Measurements from ENCODE around the gene MUS81. TPM values are rescaled to one million over a fixed set of nuclear protein-coding genes. Genes with fewer than 3 reads are reported as not detected.

The MUS81 gene
- total and polyA plus RNA-seq, 2 of the 13 experiments (the other 11 are each of a cell fraction or from before 2014, with no cell fraction given): 25.6 to 30.2 TPM

DNA sequence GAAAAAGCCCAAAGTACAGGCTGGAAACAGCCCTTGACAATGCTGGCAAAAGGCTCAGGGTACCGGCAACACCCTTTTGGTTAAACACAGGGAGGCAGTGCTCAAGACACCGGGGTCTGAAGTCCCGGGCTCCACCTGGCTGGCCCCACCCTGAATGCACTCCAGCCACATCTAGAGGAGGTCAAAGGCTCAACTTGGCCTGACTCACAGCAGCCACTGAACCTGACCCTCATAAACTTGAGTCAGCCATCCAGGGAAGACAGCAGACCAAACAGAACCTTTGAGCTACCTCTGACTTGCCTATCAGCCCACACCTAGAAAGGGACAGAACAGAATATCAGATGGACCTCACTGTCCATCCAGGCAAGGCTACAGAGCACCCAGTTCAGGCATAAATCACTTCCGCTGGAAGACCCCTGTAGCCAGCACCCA lies 6.1 kb upstream of the MUS81 start (continued):
- TF ChIP-seq SOX13 (IDR thresholded peaks at IDR 0.05): no peak
- 0 out of 4 replicates have a peak, but pooled peaks of 1 of the 2 experiments have one; percentile 7 for TF ChIP-seq SOX13 (CRISPR knock-in tag; conservative IDR thresholded peaks at IDR 0.05 in 1 of 2, IDR thresholded peaks at IDR 0.05 in 1 of 2)
- TF ChIP-seq, protein P1, sequence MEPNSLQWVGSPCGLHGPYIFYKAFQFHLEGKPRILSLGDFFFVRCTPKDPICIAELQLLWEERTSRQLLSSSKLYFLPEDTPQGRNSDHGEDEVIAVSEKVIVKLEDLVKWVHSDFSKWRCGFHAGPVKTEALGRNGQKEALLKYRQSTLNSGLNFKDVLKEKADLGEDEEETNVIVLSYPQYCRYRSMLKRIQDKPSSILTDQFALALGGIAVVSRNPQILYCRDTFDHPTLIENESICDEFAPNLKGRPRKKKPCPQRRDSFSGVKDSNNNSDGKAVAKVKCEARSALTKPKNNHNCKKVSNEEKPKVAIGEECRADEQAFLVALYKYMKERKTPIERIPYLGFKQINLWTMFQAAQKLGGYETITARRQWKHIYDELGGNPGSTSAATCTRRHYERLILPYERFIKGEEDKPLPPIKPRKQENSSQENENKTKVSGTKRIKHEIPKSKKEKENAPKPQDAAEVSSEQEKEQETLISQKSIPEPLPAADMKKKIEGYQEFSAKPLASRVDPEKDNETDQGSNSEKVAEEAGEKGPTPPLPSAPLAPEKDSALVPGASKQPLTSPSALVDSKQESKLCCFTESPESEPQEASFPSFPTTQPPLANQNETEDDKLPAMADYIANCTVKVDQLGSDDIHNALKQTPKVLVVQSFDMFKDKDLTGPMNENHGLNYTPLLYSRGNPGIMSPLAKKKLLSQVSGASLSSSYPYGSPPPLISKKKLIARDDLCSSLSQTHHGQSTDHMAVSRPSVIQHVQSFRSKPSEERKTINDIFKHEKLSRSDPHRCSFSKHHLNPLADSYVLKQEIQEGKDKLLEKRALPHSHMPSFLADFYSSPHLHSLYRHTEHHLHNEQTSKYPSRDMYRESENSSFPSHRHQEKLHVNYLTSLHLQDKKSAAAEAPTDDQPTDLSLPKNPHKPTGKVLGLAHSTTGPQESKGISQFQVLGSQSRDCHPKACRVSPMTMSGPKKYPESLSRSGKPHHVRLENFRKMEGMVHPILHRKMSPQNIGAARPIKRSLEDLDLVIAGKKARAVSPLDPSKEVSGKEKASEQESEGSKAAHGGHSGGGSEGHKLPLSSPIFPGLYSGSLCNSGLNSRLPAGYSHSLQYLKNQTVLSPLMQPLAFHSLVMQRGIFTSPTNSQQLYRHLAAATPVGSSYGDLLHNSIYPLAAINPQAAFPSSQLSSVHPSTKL (CRISPR knock-in tag; IDR thresholded peaks at IDR 0.05): 0 out of 2 replicates have a peak, but pooled peaks have one; percentile 32
- TF ChIP-seq SMC3 (IDR thresholded peaks at IDR 0.05; ENCODE audit: low read length): no peak
- TF ChIP-seq, protein P2, sequence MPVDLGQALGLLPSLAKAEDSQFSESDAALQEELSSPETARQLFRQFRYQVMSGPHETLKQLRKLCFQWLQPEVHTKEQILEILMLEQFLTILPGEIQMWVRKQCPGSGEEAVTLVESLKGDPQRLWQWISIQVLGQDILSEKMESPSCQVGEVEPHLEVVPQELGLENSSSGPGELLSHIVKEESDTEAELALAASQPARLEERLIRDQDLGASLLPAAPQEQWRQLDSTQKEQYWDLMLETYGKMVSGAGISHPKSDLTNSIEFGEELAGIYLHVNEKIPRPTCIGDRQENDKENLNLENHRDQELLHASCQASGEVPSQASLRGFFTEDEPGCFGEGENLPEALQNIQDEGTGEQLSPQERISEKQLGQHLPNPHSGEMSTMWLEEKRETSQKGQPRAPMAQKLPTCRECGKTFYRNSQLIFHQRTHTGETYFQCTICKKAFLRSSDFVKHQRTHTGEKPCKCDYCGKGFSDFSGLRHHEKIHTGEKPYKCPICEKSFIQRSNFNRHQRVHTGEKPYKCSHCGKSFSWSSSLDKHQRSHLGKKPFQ (CRISPR knock-in tag; IDR thresholded peaks at IDR 0.05; ENCODE audit: insufficient replicate concordance): no peak
- no peak for TF ChIP-seq GATAD1 (CRISPR knock-in tag; IDR thresholded peaks at IDR 0.05)
- no peak for TF ChIP-seq ARID2 (CRISPR knock-in tag; IDR thresholded peaks at IDR 0.05; ENCODE audit: borderline replicate concordance)
- no peak for TF ChIP-seq ZNF777 (CRISPR knock-in tag; IDR thresholded peaks at IDR 0.05)
- no peak for TF ChIP-seq CBFB (CRISPR knock-in tag; IDR thresholded peaks at IDR 0.05)
- TF ChIP-seq ZNF878 (CRISPR knock-in tag; IDR thresholded peaks at IDR 0.05): no peak
- TF ChIP-seq, protein P3, sequence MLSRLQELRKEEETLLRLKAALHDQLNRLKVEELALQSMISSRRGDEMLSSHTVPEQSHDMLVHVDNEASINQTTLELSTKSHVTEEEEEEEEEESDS (CRISPR knock-in tag; IDR thresholded peaks at IDR 0.05; ENCODE audit: borderline replicate concordance): no peak
- no peak for TF ChIP-seq ZSCAN9 (CRISPR knock-in tag; IDR thresholded peaks at IDR 0.05; ENCODE audit: borderline replicate concordance)
- TF ChIP-seq, protein P4, sequence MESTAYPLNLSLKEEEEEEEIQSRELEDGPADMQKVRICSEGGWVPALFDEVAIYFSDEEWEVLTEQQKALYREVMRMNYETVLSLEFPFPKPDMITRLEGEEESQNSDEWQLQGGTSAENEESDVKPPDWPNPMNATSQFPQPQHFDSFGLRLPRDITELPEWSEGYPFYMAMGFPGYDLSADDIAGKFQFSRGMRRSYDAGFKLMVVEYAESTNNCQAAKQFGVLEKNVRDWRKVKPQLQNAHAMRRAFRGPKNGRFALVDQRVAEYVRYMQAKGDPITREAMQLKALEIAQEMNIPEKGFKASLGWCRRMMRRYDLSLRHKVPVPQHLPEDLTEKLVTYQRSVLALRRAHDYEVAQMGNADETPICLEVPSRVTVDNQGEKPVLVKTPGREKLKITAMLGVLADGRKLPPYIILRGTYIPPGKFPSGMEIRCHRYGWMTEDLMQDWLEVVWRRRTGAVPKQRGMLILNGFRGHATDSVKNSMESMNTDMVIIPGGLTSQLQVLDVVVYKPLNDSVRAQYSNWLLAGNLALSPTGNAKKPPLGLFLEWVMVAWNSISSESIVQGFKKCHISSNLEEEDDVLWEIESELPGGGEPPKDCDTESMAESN (CRISPR knock-in tag; conservative IDR thresholded peaks at IDR 0.05): no peak
- TF ChIP-seq NONO (IDR thresholded peaks at IDR 0.05): no peak
- 0 out of 2 replicates have a peak, but pooled peaks have one; percentile 47 for TF ChIP-seq NONO (CRISPR knock-in tag; conservative IDR thresholded peaks at IDR 0.05)
- TF ChIP-seq, protein P5, sequence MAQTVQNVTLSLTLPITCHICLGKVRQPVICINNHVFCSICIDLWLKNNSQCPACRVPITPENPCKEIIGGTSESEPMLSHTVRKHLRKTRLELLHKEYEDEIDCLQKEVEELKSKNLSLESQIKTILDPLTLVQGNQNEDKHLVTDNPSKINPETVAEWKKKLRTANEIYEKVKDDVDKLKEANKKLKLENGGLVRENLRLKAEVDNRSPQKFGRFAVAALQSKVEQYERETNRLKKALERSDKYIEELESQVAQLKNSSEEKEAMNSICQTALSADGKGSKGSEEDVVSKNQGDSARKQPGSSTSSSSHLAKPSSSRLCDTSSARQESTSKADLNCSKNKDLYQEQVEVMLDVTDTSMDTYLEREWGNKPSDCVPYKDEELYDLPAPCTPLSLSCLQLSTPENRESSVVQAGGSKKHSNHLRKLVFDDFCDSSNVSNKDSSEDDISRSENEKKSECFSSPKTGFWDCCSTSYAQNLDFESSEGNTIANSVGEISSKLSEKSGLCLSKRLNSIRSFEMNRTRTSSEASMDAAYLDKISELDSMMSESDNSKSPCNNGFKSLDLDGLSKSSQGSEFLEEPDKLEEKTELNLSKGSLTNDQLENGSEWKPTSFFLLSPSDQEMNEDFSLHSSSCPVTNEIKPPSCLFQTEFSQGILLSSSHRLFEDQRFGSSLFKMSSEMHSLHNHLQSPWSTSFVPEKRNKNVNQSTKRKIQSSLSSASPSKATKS (CRISPR knock-in tag; IDR thresholded peaks at IDR 0.05): no peak
- TF ChIP-seq HNF4G (IDR thresholded peaks at IDR 0.05; ENCODE audit: borderline replicate concordance, low read depth, low read length): peak; percentile 53; the same call in 1 of the 2 replicates
- no peak for TF ChIP-seq HNF4G (CRISPR knock-in tag; IDR thresholded peaks at IDR 0.05; ENCODE audit: borderline replicate concordance, low read depth)
- no peak for TF ChIP-seq ZNF383 (CRISPR knock-in tag; IDR thresholded peaks at IDR 0.05; ENCODE audit: borderline replicate concordance)

All from HepG2 (cell line).